Stimulated activated CD4-positive, alpha-beta T cell treated with anti-CD3 and anti-CD28 coated beads, TNF-alpha, amount 100 ng/mL, for 48 hours (primary cell): Measurements from ENCODE around the gene ZC3H12C.

Source experiments
- DNase-seq, 3 donors: peaks; one replicate each; pipeline ENCODE4 v3.0.0-alpha.2; 2020; ENCODE audit warnings: low read depth in 3 of 3

ZC3H12C gene

DNA sequence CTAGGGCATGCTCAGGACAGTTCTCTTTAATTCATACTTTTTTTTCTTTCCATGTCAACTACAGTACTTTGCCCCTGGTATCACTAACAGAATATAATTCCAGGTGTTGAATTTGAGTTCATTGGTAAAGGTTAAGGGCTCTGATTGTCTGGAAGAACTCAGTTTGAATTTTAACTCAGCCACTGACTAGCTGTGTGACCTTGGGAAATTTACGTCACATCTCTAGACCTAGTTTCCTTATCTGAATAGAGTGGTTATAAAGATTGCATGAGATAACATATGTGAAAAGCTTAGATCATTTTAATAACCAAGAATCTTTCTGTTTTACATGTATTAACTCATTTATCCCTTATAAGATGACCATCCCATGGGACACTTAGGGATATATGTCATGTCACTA, 15.8 kb upstream of the ZC3H12C start:
- no peak for DNase-seq

DNA sequence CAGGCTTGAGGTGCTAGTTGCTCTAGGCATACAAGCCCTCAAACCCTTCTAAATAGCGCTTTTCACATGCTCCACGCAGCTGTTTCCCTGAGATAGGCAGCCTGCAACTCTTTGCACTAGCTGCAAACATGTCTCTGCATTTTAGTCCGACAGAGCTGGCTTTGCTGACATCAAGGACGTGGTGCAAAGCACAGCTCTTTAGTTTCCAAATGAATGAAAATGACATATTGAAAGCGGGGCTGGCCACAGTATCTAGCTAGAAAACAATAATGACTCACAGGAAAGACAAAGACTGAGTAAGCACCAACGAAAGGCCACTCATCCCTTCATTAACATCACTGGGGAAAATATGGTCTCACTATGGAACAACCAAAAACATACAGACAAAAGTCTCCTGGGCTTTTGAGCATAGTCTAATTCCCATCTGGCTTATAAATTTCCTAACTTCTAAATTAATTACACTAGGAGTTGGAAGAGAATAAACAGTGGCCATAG, 15.3 kb upstream of the ZC3H12C start:
- peak in 2 of 3 donors; percentile 11 to 27 for DNase-seq

DNA sequence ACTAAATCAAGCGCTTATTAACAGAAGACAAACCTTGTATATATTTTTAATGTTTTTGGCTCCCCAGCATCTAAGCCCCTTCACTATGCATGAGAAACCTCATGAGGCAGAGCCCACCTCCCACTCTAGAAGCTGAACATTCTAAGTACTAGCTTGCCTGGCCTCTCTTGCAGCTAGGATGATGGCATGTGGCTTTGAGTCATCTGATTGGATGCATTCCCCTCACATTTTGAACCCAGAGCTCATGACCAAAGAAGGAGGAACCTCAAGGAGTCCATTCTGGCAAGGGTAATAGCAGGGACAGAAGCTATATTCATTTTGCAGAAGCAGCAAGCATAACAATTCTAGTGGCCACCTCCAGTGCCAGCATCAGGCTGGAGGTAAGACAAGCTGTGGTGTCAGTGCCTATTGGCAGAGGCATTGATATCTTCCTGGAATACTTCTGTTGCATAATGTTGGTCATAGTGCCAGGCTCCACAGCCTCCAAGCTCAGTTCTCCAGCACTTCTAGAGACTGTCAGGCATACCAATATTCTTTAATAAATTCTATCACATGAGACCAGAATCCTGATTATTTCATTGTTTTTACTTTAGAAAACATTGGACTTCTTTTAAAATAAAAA, 14.2 kb upstream of the ZC3H12C start:
- no peak for DNase-seq

DNA sequence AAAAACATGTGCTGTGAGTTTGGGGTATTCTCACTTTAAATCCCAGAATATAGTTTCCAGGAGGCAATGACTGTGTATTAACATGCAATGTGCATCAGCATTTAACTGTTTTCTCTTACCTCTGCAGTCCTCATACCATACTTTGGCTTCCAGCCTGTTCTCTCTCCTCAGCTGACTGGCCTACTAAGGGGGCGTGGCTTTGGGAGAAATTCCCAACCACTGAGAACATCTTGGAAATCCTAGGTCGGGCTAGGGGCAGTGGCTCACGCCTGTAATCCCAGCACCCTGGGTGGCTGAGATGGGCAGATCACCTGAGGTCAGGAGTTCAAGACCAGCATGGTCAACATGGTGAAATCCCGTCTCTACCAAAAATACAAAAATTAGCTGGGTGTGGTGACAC, 13.5 kb upstream of the ZC3H12C start:
- no peak for DNase-seq

DNA sequence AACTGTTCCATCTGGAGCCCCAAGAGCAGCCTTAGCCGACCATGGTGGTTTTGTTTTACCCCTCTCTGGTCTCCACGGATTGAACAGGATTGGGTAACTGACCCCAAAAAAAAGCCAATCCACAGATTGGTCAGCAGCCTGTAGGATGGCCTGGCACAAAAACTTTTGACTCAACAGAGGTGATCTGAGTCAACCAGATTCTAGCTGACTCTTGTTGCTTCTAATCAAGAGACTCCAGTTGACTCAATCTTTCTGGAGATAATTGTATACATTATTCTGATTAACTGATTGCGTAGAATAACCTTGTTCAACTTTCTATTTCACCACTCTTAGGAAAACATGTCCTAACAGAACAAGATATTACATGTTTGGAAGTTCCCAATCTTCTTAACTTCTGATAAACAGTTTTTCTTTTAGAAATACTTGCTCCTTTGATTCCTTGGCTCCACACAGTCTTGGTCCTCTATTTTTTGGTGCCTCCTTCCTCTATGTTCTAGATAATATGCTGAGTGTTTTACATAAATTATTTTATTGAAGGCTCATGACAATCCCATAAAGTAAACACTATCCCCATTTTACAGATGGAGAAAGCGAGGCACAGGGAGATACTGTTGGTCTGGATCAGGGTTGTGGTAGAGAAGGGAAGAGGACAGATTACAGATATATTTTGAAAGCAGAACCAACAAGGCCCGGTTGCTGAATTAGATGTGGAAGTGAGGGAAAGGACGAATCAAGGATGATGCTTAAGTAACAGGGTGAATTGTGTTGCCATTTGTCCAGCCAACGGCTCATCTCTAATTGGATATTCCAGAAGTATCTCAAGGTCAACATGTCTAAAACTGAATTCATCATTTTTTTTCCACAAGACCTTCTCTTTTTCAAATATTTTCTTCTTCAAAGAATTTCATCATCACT, 11.5 kb upstream of the ZC3H12C start:
- DNase-seq, result no peak

DNA sequence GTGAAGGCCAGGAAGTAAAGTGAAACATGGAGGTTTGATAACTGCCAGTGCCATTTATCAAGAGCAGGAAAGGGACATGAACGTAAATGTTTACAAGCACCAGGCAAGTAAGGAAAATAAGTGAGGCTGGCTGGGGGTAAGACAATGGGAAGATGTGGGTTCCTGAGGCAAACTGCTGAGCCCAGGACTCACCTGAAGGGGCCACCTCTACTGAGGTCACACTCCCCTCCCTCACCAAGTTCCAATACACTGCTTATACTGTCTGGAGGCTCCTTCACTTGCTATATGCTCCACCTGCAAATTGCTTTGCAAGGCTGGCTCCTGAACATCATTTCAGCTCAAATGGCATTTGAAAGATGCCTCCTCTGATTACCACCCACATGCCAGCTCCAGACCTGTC, 10.3 kb upstream of the ZC3H12C start:
- DNase-seq, result no peak

DNA sequence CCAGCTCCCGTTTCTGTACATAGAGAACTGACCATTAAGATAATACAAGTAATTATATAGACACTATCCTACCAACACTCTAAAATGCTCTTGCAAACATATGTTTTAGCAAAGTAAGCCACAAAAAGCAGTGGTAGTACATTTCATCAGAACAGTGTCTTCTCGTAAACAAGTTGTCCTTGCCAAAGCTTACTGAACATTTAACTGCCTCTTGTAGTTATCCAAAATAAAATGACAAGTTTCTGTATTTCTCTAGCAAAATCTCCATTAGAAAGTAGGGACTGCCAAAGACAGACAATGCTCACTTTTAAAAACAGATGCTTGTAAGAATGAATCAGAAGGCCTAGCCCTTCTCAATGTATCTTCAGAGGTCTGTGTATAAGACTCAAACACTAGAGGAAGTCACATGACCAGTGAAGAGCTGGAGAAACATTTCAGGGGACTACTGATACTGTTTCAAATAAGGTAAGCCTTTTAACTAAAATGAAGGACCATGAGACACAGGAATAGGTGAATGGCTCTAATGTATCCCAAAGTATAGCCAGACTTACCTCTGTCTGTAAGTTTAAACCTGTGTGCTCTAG, 7.8 kb upstream of the ZC3H12C start:
- DNase-seq, result no peak

DNA sequence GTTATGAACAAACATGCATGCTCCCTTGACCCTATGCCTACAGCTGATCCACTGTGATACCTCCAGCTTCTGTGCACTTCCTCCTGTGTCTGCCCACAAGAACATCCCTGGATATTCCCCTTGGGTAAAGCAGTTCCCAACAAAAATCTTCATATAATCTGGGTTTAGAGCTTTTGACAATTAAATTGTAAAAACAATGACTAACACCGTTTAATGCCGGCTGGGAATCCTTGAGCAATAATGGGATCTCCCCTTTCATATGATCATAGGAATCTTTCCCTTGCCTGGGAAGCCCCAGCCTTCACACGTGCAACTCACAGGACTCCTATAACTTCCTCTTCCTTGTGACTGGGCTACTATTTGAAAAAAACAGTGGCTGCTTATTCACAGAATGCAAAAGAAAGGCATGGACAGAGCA, 6.3 kb upstream of the ZC3H12C start:
- DNase-seq, result no peak

DNA sequence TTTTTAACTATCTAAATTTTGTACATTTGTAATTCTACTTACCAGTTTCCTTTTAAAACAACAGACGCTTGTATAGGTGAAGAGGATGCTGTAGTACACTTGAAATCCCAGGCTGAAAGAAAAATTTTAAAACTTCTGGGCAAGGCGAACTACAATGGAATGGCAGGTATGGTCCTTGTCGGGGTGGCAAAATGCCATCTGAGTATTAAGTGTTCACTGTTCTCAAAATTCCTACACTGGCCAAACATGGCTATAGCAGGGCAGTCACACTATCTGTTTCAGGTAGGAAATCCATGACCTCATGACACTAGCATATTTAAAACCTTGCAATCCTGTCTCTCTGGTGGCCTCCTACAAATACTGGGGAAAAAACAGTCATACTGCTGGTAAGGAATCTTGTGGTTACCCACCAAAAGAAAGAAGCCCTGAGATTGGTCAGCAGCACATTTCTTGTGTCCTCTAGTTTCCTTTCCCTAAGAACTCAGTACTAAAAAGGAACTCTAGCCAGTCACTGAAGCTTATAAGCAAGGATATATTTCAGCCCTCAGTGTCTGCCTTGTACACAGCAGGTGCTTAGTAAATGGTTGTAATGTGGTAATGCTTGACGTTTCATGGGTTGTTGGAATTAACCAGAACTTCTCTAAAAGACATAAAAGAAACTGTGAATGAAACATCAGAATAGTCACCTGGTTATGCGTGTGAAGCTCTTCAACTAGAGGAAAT, 5.2 kb upstream of the ZC3H12C start:
- no peak for DNase-seq

DNA sequence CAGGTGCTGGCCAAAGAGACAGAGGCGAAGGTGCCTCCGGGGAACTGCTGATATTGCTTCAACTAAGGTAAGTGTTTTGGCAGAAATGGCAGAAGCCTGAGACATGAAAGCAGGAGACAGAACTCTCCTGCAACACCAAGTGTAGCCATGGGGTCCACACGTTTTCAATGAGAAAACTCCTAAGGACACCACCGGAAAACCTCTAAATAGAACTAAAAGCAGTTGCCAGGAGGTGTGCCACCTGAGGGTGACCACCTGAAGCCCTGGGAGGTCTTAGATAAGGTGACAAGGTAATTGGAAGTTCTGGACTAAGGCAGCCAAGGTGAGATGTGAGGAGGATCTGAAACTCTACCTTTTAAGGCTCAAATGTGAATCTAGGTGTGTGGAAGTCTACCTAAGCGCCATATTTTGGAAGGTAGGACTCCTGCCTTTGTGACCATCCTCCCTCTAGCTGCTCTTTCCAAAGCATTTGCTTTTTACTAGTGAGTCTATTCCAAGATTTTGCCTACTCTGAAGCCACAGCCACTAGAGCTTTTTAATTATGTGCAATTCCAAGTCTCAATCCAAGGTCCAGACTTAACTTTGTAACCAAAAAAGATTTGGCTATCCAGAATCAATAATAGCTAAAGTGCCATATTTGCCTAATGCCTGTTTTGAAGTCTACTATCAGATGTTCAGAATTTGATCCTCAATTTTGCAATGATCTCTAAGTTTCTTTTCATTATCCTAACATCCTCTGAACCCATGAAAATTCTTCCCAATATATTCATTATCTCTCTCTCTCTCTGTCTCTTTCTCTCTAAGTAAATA, 4.5 kb upstream of the ZC3H12C start:
- no peak for DNase-seq

DNA sequence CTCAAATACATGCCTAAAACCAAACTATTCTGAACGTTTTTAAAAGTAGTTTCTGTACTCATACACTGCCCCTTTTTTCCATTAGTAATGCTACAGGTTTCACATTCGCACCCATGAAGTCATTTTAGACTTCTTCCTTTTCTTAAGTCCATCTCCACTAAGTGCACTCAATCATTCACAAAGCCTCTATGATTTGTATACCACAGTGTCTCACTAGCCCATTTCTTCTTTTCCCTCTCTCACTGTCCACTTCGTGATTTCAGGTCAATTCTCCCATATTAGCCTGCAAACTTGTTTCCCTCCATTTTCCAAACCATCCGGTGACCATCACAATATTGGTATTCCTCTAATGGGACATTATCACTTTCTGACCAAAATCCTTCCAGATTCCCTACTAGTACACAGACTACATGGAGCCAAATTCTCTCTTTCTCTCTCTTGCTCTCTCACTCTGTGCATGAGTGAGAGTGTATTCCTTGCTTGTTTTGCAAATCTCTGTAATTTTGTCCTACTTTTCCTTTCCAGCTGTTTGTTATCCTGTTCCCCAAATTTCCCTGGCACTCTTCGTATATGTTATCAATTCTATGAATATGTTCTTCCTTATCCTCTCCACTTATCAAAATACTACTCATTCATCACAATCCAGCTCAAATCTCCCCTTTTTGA, 3.4 kb upstream of the ZC3H12C start:
- DNase-seq, result no peak

DNA sequence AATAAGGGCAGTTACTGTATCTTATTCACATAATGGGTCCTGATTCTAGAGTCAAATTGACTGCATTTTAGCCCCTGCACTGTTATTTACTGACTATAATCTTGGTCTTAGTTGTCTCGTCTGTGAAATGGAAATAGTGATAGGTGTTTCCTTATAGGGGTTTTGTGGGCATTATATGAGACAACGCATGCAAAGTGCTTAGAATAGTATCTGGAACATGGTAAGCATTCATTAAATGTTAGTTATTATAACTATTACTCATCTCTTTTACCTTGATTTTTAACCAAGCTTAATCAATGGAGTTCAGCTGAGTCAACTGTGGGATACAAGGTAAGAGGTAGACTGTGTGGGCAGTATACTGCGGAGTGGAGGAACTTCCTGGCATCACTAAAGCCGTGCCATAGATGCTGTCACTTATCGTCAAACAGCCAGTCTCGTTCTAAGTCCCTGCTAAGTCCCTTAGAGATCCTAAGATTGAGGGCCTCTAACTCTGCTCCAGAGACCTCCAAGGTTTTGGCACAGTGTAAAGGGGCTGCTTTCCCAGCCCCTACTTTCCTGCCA, 2.6 kb upstream of the ZC3H12C start:
- DNase-seq, result no peak

DNA sequence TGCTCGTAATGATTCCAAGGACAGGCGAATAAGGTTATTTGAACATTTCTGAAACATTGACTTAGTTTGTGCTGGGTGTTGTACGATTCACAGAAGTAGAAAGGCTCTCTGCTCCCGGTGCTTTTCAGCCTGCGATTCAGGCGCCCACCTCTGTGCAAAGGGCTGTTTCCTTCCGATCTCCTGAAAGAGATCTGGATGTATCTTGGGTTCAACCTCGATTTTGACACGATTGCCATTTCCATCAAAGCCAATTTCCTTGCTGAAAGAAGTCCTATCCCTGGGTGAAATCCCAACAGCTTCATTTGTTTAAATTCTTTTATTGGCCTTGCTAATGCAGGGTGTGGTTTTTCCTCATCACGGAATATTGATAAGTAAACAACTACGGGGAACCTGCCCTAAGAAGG, 1.1 kb upstream of the ZC3H12C start:
- DNase-seq, result no peak

DNA sequence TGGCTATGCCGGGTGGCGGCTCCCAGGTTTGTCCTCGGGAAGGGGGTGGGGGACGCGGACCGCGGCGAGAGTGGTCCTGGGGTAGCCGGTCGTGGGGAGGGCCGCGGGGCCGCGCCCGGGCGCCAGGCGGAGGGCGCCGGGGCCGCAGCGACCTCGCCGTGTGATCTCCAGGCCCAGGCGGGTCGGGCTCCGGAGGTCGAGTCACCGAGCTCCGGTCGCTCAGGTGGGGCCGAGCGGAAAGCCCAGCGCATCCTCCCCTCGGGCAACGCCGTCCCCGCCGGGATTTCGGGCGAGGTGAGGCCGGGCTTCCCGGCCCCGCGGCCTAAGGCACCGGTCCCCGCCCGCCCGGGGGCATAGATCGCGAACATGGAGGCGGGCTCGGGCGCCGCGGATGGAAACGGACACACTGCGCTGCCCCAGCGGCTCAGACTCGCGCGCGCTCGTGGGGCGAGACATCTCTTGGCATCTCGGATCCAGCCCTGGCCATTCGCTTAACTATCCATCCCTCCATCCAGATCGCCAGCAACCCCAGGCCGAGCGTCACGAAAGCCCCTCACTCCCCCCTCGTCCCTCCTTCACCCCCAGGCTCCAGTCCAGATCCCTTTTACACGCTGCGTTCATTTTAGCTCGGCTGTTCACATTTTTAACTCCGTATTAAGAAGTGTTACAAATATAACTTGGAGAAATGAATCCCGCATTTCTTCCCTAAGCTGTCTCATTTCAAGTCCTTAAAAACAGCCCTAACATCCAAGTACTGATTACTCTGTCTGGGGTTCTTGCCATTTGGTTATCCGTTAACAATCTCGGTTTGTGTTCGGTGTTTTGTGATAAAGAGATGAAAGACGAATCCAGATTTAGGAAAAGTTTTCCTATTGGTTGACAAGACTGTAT, 460 bp downstream of the ZC3H12C start:
- DNase-seq, result no peak

DNA sequence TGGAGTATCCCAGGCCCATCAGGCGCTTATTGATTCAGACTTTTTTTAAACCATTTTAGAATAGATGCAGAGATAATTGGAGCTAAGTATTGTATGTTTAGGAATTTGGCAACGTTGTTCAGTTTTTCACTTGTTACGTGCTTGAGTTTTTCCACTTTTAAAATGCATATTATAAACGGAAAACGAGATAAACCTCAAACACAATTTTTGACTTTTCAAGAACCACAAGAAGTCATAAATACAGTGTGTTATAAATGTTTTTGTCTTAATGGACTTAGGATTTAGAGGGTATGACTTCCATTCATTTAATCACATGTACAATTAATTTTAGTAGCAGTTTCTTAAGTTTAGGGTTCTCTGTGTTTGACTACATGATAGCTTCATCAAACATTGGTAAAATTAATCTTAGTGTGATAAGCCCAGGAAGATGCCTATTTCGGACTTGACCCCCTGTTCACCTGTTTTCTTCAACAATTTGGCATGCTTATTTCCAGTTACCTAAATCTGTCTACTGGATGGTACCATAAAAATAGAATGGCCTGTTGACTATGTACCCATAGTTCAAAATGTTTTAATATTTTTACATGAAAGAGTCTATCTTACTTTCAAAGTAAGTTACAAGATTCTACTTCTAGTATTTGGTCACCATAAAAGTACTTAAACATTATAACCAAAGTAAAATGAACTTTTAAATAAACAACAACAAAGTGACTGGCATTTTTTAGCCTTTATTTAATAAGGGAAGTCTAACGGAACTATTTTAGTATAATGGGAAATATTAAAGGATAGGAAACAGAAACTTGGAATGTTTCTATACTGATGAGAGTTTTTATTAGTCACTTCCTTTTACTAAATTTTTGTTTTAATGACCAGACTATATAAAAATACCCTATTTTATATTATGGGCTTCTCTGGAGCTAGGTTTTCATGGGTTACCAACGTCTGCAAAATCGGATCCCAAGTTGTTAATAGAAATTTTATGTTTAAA, 1.4 kb downstream of the ZC3H12C start:
- no peak for DNase-seq

DNA sequence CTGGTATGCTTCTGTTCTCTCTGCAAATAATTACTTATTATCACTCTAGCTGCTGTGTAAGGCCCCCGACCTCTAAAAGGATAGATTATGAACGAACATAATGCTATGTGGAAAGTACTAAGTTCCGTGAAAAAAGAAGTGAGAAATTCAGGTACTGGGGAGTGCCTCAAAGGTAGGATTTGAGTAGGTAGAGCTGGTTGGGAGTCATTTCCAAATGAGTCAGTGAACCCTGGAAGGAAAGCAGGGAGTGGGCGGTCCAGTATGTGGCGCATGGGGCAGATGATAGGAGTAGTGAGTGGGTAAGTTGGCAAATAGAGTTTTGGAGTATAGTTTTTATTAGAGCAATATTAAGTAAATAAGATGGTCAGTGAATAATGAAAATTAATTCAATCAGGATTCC, 2.4 kb downstream of the ZC3H12C start:
- DNase-seq, result no peak

DNA sequence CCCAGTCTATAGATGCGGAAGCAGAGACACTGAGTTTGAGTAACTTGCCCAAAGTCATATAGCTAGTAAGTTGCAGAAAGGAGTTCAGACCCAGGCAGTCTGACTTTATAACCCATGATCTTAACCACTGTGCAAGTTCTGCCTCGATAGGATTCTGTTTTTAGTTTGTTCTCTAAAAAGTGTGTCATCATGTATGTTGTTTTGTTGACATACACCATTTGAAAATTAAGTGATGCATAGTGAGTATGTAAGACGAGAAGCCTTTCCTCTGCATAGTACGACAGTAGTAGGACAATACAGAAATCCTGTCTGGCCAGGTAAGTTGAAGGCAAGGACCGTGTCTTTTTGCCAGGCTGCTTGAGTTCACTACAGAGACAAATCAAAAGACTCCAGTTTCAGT, 3.3 kb downstream of the ZC3H12C start:
- no peak for DNase-seq

DNA sequence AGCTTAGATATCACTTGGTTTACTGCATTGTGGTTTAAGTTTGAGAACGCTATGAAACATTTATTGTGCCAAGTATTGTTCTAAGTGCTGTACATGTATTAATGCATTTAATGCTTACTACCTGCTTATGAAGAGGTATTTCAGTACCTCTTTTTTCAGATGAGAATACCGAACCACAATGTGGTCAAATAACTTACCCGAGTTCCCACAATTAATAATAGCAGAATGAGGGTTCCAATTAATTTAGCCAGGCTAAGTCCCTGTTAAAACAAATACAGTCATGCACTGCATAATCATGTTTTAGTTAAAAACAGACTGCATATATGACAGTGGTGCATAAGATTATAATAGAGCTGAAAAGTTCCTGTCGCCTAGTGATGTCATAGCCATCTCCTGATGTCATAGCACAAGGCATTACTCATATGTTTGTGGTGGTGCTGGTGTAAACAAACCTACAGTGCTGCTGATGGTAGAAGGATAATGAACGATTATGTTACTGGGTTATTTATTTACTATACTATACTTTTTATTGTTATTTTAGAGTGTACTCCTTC, 4.3 kb downstream of the ZC3H12C start:
- DNase-seq, result no peak
